Stimulated activated CD8-positive, alpha-beta memory T cell treated with anti-CD3 and anti-CD28 coated beads, Interleukin-2, amount 100 ng/mL, for 1 hour (primary cell): ENCODE data around the gene BRD2.
A peak's percentile ranks its signal among the peaks of the same experiment; 100 is the strongest.

Source experiments
- DNase-seq, 2 donors: peaks; one replicate each; pipeline ENCODE4 v3.0.0-alpha.2; 2020; ENCODE audit warnings: low read depth in 2 of 2

The BRD2 gene

DNA sequence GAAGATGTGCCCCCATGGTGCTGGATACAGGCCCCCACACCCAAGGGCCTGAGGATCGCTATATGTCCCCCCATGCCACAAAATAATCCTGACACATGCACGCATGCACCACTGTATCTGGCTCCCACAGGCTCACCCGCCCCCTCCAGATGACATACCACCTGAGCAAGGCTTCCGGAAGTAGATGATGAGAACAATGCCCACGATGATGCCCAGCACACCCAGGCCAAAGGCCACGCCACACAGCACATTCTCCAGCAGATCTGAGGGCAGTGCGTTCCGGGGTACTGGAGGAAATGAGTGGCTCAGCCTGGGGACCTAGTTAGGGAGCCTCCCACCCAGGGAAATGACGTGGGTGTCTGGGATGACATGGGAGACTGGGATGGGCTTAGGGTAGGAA is 19.3 kb upstream of the BRD2 start:
- no peak for DNase-seq

DNA sequence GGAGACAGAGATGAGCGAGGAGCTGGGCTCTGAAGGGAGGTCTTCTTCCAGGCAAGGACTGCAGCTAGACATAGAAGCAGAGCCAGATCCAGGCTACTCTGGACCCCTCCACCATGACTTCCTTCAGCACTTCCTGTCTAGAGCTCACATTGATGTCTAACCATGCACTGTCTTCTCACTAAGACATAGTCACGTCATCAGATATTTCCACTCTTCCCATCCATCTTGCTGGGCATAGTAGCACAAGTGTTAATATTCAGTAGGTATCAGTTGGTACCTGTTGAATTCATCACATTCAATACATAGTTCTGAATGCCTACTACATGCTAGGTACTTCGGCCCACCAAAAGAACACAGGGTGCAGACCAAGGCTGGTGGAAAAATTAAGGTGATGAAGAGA is 18.4 kb upstream of the BRD2 start:
- no peak for DNase-seq

DNA sequence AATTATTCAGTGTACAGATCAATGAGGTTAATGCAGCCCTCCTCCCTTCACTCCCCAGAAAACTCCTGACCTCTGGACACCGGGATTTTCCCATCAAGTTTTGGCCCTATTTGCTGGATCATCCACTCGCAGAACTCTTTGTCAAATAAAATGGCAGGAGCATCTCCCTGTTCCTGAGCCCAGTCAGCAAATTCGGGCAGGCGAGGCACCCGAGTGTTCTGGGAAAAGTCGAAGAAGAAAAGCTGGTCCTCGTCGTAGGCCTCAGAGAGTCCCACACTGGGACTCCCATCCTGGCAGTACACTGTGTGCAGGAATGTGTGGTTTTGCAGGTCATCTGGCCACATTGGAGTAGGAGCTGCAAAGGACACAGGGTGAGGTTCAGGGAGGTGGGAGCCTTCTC is 17.9 kb upstream of the BRD2 start:
- no peak for DNase-seq

DNA sequence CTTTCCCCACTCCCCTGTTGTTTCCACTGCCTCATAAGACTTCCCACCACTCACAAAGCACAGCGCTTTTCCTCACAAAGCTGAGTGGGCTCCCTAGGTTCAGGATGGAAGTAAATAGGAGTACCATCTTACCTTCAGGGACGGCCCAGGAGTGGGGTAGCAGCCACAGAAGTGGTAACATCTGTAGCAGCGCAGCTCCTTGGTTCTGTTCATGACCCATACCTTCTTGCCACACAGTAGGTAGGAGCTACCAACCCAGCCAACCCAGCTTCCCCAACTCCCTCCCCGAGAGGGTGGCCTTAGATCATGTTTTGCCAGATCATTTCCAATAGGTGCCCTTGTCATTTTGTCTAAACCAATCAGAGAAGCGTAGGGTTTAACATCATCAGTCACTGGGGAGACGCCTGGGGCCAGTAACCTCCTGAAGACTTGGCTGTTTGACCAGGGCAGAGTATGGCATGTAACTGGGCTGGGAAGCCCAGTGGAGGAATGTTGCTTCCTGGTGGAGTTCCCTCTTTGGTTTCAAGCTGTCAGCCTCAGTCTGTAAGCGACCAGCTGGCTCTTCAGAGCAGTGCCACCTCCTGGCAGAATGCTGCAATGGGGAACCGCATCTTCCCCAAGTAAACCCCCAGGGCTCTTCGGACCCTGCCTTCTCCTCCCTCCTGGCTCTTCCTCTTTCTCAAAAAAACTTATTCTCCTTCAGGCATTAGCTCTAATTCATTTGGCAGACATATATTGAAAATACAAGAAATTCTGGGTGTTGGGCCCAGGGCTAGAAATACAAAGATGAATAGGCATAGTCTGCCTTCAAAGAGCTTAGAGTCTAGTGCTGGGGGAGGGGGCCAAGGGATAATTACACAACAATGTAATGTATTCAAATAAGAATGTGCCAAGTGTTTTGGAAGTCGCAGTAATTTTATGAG is 15.3 kb upstream of the BRD2 start, which contains the start of gene HLA-DMA:
HLA-DMA (minus strand) TSS at position 281 of the 923 bp plus-strand sequence; CDS start at position 220, 61 bp downstream.
- peak in 1 of 2 donors; percentile 46 for DNase-seq

DNA sequence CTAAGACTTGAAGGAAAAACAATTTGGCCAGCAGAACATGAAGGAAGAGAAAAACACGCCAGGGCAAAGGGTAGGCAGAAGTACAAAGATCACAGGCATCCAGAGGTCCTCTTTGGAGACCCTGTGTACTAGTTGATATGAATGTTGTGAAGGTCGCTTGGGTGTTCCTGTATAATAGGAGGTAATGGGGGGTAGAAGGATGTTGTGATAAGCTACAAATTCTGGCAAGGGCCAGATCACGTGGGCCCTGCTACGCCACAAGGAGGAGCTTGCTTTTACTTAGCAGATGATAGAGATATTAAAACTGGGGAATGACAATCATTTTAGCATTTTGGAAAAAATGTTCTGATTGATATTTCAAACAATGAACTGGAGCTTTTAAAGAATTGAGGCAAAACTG is 14.6 kb upstream of the BRD2 start:
- no peak for DNase-seq

DNA sequence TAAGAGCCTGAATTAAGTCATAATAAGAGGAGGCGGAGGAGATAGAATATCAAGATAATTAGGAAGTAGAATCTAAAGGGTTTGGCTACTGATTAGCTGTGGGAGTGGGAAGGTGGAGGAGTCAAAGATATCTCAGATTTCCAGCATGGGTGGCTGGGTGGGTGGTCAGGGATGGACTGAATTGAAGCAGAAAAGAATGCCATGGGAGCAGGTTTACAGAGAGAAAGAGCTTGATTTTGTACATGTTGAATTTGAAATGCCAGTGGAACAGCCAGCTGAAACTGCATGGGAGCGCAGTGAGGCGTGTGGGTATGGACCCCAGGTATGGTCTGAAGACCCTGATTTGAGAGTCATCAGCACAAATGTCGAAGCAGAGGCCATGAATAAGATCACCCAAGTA is 14.1 kb upstream of the BRD2 start:
- no peak for DNase-seq

DNA sequence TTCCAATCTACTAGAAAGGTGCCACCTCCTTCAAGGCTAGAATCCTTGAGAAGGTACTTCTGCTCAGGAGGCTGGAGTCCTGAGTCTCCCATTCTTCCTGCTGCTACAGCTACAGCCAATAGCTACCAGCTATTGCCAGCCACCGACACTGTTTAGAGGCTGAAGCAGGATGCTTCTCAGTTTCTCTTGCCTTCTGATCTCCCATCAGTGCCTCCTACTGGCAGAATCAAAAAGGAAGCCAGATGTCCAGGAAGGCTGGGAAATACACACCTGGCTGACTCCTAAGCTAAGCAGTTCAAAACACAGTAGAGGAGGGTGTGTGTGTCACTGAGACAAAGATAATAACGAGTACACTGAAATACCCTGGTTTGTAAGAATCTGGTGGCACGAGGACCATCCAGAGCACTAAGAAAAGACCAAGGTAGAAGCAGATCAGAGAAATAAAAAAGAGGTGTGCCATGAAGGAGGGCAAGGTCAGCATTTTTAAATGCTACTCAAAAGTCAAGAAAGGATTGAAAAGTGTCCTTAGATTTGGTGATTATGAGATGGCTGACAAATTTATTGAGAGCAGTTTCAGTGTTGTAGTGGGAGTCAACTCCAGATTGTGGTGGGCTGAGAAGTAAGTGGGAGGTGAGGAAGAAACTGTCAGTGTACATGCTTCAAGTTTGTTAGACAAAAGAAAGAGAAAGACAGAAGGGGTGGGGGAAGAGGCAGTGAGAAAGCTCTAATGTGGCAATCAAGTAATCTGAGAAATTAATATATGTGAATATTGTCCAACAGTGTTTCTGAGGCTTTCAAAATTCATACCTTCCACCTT is 13.2 kb upstream of the BRD2 start:
- DNase-seq = no peak

DNA sequence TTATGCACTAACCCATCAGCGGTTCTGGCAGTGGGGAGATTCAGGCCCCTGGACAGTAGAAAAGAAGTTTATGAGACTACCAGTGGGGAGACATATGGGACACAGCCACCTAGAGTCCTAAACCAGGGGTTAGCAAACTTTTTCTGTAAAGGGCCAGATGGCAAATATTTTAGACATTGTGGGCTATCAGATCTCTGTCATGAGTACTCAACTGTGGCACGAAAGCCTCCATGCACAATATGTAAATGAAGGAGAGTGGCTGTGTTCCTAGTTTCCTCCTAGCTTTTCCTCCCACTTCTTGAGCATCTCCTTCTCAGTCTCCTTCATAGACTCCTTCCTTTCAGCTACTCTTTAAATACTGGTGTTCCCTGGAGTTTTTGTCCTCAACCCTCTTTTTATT is 12.2 kb upstream of the BRD2 start:
- DNase-seq = no peak

DNA sequence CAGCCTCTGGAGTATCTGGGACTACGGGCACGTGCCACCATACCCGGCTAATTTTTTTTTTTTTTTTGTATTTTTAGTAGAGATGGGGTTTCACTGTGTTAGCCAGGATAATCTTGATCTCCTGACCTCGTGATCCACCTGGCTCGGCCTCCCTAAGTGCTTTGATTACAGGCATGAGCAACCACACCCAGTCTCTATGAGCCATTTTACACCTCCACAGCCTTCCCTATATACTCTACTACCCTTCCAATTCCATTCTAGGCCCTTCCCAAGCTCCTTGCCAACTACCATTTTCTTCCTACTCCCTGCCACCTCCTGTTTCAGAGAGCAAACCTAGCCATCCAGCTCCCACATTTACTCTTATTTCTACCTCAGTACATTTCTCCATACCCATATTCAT is 7.8 kb upstream of the BRD2 start:
- no peak for DNase-seq

DNA sequence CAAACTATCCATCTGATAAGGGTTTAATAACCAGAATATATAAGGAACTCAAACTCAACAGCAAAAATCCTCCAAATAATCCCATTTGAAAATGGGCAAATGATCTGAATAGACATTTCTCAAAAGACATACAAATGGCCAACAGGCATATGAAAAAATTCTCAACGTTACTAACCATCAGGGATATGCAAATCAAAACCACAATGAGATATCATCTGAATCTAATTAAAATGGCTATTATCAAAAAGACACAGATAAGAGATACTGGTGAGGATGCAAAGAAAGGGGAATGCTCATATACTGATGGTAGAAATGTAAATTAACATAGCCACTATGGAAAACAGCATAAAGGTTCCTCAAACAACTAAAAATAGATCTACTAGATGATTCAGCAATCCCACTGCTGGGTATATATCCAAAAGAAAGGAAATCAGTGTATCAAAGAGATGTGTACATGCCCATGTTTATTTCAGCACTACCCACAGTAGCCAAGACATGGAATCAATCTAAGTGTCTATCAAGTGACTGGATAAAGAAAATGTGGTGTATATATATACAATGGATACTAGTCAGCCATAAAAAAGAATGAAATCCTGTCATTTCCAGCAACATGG is 6.1 kb upstream of the BRD2 start:
- DNase-seq = no peak

DNA sequence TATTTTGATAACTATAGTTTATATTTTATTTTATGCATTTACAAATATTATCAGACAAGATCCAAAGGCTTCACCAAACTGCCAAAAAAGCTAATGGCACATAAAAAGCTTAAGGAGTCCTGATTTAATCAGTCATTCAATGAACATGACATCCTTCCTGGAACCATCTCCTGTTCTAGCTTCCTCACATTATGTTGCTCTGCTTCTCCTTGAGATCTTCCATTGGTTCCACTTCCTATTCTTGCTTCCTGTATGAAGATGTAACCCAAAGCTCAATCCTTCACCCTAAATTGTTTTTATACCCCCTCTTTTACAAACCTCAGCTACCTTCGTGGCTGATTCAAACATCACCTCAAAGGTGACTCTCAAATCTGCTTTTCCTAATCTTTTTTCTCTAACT is 4.5 kb upstream of the BRD2 start:
- DNase-seq = no peak

DNA sequence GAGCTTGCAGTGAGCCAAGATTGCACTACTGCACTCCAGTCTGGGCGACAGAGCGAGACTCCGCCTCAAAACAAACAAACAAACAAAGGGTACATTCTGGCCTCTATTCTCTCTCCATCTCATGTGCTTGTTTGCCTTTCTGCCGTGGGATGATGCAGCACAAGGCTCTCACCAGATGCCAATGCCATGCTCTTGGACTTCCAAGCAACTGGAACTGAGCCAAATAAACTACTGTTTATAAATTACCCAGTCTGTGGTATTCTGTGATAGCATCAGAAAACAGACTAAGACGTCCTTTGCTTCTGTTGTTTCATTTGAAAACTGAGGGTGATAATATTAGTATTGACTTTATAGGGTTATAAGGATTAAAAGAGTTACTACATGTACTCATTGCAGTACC is 3.6 kb upstream of the BRD2 start:
- no peak for DNase-seq

DNA sequence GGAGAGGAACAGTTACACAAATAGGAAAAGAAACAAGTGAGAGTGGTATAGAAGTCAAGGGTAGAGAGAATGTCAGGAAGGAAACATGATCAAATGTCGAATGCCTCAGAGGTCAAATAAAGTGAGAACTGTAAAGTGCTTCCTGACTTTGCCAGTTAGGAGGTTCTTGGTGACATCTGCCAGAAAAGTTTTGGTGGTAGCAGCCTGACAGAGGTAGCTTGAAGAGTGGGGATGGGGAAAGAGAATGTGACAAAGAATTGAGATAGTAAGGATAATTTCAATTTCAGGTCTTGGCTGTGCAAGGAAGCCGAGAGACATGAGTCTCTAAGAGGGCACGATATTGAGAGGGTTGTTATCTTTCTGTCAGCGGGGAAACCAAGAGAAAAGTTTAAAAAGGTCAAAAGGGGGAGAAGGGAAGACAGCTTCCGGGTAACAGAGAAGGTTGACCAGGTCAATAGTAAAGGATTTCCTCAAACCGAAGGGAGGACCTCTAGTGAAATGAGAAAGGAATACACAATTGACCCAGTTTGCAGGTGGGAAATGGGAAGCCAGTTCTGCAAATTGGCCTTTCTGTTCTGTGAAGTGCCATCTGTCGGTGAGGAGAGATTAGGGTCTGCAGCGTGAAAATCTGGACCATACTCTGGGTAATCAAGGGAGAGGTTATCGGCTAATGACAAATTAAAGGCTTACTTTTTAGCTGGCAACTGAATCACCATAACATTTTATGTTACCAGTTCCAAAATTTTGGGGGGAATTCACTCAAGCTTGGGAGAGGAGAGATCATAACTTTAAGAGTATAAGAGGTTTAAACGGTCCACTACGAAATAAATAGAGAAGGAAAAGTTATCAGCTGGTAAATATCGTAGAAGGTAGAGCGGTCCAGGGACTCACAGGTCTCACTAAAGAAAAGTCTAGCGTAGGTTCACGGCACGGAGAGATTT is 973 bp upstream of the BRD2 start:
- no peak for DNase-seq

DNA sequence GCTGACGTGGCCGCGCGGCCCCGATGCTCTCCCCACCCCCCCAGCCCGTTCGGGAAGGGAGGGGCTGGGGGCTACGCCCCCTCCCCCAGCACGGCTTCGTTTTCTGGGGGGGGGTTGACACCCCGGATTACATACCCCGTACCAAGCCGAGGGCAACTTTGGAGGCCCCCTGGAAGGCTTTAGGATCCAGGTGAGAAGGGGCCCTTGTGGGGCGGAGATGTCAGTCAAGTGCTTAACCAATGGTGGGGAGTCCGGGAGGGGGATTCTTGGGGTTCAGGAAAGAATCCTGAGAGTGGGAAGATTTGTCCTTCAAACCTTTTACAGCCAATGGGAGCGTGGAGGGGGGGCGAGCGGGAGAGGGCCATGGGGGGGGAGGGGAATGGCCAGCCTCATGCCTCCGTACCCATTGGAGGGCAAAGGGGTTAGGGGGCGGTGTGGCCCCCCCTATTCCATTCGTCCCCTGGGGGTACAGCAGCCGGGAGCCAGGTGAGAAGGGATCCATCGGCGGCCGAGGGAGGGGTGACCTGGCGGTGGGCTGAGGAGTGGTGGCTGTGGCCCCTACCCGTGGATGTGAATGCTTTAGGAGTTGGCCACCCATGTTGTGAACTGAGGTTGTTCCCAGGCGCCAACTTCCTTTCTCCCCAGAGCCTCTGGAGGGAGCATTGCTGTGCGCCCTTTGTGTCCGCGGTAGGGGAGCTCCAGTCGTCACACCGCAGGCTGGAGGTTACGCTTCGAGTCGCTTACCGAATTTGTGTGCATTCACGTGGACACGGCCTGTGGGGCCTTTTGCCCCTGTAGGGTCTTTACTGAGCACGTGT is 682 bp downstream of the BRD2 start:
- peak; percentile 27 to 33 for DNase-seq

DNA sequence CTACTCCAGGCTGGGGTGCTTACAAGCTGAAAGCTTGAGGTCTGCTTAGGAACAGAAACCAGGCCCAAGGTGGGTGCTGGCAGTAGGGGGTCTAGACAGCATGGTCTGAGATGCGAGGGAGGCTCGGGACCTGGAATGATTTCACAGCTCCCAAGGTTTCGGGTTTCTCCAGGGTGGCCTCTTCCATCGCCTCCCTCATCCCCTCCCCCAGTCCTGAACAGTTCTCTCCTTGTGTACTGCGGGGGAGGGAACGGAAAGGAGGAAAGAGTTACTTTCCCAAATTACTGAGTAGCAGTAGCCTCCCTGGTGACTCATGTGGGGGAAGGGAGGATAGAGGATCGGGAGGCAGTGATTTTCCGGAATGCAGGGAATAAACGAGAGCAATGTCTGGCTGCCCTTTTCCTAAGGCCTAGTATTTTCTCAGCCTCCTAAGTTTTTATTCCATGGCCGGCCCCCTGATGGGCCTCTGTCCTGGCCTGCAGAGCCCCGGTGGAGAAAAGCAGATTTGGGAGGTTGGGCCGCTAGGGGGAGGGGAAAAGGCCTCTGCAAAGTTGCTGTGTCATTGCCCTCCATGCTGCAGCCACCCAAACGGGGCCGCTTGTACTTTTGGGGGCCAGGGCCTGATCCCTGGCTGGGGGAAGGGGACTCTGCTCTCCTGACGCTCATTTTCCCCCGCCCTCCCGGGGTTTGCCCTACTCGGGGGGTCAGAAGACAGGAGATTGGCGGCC is 1.5 kb downstream of the BRD2 start:
- DNase-seq = peak; percentile 17 to 51

DNA sequence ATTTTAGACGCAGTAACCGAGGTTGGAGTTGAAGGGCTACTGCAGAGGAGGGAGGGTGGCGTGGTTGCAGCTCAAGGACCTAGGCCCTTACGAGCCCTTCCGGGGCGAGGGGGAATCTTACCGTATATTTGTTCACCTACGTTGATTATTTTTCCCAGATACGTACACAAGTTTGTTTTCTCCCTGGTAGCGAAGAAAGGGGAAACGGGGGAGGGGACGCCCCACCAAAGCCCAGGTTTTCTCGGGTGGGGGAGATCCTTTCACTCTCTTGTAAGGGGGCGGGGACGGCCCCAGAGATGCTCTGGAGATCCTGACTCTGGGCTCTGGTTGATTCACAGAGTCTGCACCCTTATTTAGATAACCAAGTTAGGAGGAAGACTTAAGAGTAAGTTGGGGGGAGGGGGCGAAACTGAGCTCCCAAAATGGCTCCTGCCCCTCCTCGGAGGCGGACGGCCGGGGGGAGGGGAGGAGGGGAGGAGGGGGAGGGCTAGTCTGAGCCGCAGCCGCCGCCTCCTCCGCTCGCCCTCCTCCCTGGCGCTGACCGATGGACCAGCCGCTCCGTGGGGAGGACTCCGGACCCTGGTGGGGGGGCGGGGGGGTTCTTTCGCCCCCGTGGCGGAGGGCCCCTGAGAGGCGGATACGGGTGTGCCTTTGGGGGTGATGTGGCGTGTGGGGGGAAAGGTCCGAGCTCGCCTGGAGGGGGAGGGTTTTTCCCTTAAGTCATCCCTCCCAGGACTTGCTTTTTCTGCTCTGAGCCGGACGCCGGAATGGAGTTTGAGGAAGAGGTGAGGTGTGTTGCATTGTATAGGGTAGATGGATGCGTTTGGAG is 2.2 kb downstream of the BRD2 start:
- DNase-seq = peak; percentile 49 to 59

DNA sequence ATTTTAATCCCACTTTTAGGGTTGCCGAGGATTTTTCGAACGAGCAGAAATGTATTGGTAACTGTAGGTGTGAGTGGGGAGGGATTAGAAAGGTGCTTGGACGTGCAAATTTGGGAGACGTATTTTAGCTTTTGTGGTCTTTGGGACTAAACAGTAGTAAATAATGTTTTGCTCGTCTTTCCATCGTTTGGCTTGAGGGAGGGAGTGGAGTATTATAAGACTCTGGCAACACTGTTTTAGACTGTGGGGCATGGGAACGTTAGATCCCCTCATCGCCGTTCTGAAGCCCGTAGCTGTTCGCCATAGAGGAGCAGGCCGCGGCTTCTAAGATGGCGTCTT is 2.8 kb downstream of the BRD2 start:
- DNase-seq = no peak

DNA sequence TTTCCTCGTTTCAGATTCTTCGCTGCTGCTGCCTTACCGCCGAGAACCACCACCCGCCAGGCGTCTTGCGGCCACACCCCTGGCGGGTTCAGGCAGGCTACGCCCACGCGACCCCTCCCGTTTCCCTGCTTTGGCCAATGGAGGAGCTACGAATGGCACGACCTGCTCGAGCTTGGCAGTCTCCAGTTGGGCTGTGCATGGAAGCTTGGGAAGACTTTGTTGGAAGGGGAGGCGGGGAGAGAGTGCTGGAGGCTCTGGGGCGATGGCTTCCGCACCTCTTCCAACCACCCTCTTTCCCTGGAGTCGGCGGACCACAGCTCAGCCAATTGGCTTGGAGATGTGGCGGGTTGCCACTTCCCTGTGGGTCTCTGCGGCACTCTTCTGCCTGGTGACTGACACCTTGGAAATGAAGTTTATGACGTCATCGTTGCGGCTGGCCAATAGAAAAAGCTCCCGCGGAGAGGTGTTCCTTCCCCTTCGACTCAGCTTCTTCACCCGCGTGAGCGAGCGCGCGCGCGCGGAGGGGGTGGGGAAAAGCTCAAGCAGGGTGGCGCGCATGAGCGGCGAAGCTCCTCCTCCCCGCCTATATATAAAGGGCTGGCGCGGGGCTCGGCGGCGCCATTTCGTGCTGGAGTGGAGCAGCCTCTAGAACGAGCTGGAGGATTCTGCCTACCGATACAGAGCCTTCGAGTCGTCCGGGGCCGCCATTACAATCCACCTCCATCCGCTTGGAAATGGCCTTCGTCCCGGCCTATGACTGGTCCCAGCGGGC is 3.4 kb downstream of the BRD2 start:
- peak; percentile 100 for DNase-seq
